WTC11 (cell line): Measurements from ENCODE around the gene ZMIZ1.
A peak's percentile ranks its signal among the peaks of the same experiment; 100 is the strongest.

Experiments
- CBFB ChIP-seq: sonication (generic); formaldehyde crosslinking; IDR thresholded peaks from 2 replicates; pipeline ENCODE4 v1.8.1; 2022; ENCODE audit warnings: mild to moderate bottlenecking, low read depth, missing genetic modification reagents
- CREB1 ChIP-seq: sonication (generic); formaldehyde crosslinking; IDR thresholded peaks from 2 replicates; pipeline ENCODE4 v1.8.0; 2023; ENCODE audit warnings: mild to moderate bottlenecking, missing genetic modification reagents
- CTCF ChIP-seq: fragments of 200-600 bp; IDR thresholded peaks from 2 replicates; pipeline ENCODE4 v1.8.0; 2022; ENCODE audit warnings: antibody characterized with exemption
- ETV6 ChIP-seq: sonication (generic); formaldehyde crosslinking; IDR thresholded peaks from 2 replicates; pipeline ENCODE4 v1.8.1; 2022; ENCODE audit warnings: mild to moderate bottlenecking, missing genetic modification reagents
- FOXK1 ChIP-seq: sonication (generic); formaldehyde crosslinking; IDR thresholded peaks from 2 replicates; pipeline ENCODE4 v1.8.0; 2022; ENCODE audit warnings: mild to moderate bottlenecking, moderate library complexity, missing genetic modification reagents
- KAT7 ChIP-seq: sonication (generic); formaldehyde crosslinking; IDR thresholded peaks from 2 replicates; pipeline ENCODE4 v1.8.1; 2023; ENCODE audit warnings: missing genetic modification reagents, mild to moderate bottlenecking, borderline replicate concordance
- NR2C2 ChIP-seq: sonication (generic); formaldehyde crosslinking; IDR thresholded peaks from 2 replicates; pipeline ENCODE4 v1.8.0; 2022; ENCODE audit warnings: mild to moderate bottlenecking, missing genetic modification reagents
- PREB ChIP-seq: sonication (generic); formaldehyde crosslinking; IDR thresholded peaks from 2 replicates; pipeline ENCODE4 v1.8.1; 2022; ENCODE audit warnings: mild to moderate bottlenecking, missing genetic modification reagents, moderate library complexity, borderline replicate concordance
- USF2 ChIP-seq: sonication (generic); formaldehyde crosslinking; IDR thresholded peaks from 2 replicates; pipeline ENCODE4 v1.8.1; 2023; ENCODE audit warnings: mild to moderate bottlenecking, missing genetic modification reagents, moderate library complexity
- ZNF121 ChIP-seq: sonication (generic); formaldehyde crosslinking; IDR thresholded peaks from 2 replicates; pipeline ENCODE4 v1.8.0; 2023; ENCODE audit warnings: missing genetic modification reagents
- ZNF317 ChIP-seq: sonication (generic); formaldehyde crosslinking; IDR thresholded peaks from 2 replicates; pipeline ENCODE4 v1.8.1; 2023; ENCODE audit warnings: low read depth, mild to moderate bottlenecking, moderate library complexity, missing genetic modification reagents, borderline replicate concordance
- ZNF423 ChIP-seq: fragments of 250-450 bp; sonication (Bioruptor Pico); IDR thresholded peaks from 2 replicates; pipeline ENCODE4 v2.1.2; 2022; ENCODE audit warnings: mild to moderate bottlenecking, moderate library complexity
- TF ChIP-seq, protein P1 (sequence below): sonication (generic); formaldehyde crosslinking; IDR thresholded peaks from 2 replicates; pipeline ENCODE4 v1.8.0; 2022; ENCODE audit warnings: missing genetic modification reagents
- TF ChIP-seq, protein P2 (sequence below): sonication (generic); formaldehyde crosslinking; IDR thresholded peaks from 2 replicates; pipeline ENCODE4 v1.8.0; 2022; ENCODE audit warnings: mild to moderate bottlenecking, missing genetic modification reagents

GRCh38 chr10:79347894-79348639, 279.3 kb downstream of the ZMIZ1 start:
- TF ChIP-seq PREB (no peak), CTCF (no peak), CBFB (CRISPR knock-in tag) (no peak), CREB1 (CRISPR knock-in tag) (no peak), ZNF423 (CRISPR knock-in tag) (no peak; the same call in 1 of the 2 replicates), FOXK1 (peak; percentile 27; the same call in 1 of the 2 replicates), ZNF121 (CRISPR knock-in tag) (no peak), USF2 (CRISPR knock-in tag) (no peak), ETV6 (CRISPR knock-in tag) (no peak), ZNF317 (CRISPR knock-in tag) (no peak), NR2C2 (no peak), KAT7 (CRISPR knock-in tag) (no peak)
- TF ChIP-seq, protein P1, sequence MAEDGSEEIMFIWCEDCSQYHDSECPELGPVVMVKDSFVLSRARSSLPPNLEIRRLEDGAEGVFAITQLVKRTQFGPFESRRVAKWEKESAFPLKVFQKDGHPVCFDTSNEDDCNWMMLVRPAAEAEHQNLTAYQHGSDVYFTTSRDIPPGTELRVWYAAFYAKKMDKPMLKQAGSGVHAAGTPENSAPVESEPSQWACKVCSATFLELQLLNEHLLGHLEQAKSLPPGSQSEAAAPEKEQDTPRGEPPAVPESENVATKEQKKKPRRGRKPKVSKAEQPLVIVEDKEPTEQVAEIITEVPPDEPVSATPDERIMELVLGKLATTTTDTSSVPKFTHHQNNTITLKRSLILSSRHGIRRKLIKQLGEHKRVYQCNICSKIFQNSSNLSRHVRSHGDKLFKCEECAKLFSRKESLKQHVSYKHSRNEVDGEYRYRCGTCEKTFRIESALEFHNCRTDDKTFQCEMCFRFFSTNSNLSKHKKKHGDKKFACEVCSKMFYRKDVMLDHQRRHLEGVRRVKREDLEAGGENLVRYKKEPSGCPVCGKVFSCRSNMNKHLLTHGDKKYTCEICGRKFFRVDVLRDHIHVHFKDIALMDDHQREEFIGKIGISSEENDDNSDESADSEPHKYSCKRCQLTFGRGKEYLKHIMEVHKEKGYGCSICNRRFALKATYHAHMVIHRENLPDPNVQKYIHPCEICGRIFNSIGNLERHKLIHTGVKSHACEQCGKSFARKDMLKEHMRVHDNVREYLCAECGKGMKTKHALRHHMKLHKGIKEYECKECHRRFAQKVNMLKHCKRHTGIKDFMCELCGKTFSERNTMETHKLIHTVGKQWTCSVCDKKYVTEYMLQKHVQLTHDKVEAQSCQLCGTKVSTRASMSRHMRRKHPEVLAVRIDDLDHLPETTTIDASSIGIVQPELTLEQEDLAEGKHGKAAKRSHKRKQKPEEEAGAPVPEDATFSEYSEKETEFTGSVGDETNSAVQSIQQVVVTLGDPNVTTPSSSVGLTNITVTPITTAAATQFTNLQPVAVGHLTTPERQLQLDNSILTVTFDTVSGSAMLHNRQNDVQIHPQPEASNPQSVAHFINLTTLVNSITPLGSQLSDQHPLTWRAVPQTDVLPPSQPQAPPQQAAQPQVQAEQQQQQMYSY (CRISPR knock-in tag): no peak
- TF ChIP-seq, protein P2, sequence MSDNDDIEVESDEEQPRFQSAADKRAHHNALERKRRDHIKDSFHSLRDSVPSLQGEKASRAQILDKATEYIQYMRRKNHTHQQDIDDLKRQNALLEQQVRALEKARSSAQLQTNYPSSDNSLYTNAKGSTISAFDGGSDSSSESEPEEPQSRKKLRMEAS (CRISPR knock-in tag): peak; percentile 90
